ENCODE measurements around the gene TSHZ2. TPM values are rescaled to one million over a fixed set of nuclear protein-coding genes. Genes with fewer than 3 reads are reported as not detected.

Gene TSHZ2
- total and polyA plus RNA-seq, 2 of the 4 experiments (the other 2 are of a cell fraction), result under 0.01 to 0.02 TPM

GRCh38 chr20:53283011-53283410 is 310.9 kb downstream of the TSHZ2 start:
- H3K56ac ChIP-seq (ENCODE audit: extremely low read depth, insufficient read depth, low read length), result no peak overlapping the region
- TF ChIP-seq RAD21 (IDR thresholded peaks at IDR 0.05; ENCODE audit: low read length), result no peak
- no peak for TF ChIP-seq CEBPB (IDR thresholded peaks at IDR 0.05; ENCODE audit: low read depth, low read length)
- TF ChIP-seq BHLHE40 (IDR thresholded peaks at IDR 0.05; ENCODE audit: low read depth, low read length), result no peak
- H3K9ac ChIP-seq (ENCODE audit: low read depth, low read length), result no peak overlapping the region
- H3K27ac ChIP-seq (ENCODE audit: insufficient read depth, low read length), result no peak overlapping the region
- no peaks in the 10 kb centered on the region for H4K20me1 ChIP-seq (ENCODE audit: insufficient read depth, low read length)
- no peaks in the 10 kb centered on the region for H3K4me1 ChIP-seq (ENCODE audit: control insufficient read depth, insufficient read depth, low read length)
- dilution Hi-C loops (cut with HindIII; ENCODE audit: low sequenced_read_pairs, unreplicated experiment) (no loop called here), in situ Hi-C loops (cut with MboI; ENCODE audit: low sequenced_read_pairs) (no loop called here), intact Hi-C loops (cut with micrococcal nuclease) (no loop called here)
- no peak overlapping the region for H2AFZ ChIP-seq (replicated peaks; ENCODE audit: low read length, poor library complexity)
- H3K9me1 ChIP-seq (ENCODE audit: insufficient read depth, low read length), result no peaks in the 10 kb centered on the region
- no peak overlapping the region for H3K4me3 ChIP-seq (ENCODE audit: insufficient read depth, low read depth, low read length)
- H3K14ac ChIP-seq (replicated peaks; ENCODE audit: low read depth, low read length), result no peak overlapping the region
- no peak overlapping the region for H4K5ac ChIP-seq (ENCODE audit: low read depth, low read length)
- H4K8ac ChIP-seq (ENCODE audit: low read depth in 2 of 2, low read length in 2 of 2), result no peak overlapping the region
- H2AK9ac ChIP-seq (replicated peaks; ENCODE audit: low read depth, low read length, poor library complexity), result no peak overlapping the region
- no peak overlapping the region for H3K4ac ChIP-seq (ENCODE audit: low read depth, low read length)
- no peak overlapping the region for H2BK20ac ChIP-seq (ENCODE audit: low read depth, low read length)
- no peak overlapping the region for H2BK120ac ChIP-seq (ENCODE audit: low read depth, low read length)
- 0% methylated on average over 1 of the region's 2 CpGs; no CpG with 5 or more reads in 1 of the 2 experiments for WGBS, 2 experiments (ENCODE audit: extremely low coverage in 2 of 2, insufficient read length in 1 of 2)
- no peak overlapping the region for H2AK5ac ChIP-seq (ENCODE audit: low read depth, low read length)
- no peak overlapping the region for H4K91ac ChIP-seq (ENCODE audit: insufficient read depth, low read depth, low read length)
- H3K4me2 ChIP-seq (ENCODE audit: low read depth, low read length), result no peak overlapping the region
- no TSS peak for BruUV-seq (replicated peaks)
- H3K18ac ChIP-seq (ENCODE audit: low read depth, low read length), result no peak overlapping the region
- H3K36me3 ChIP-seq (ENCODE audit: control insufficient read depth, insufficient read depth, low read length), result no peaks in the 10 kb centered on the region
- POLR2A ChIA-PET (ENCODE audit: unreplicated experiment), result no interaction called here
- DNase-seq (no peak), ATAC-seq (ENCODE audit: low read depth) (no peak)
- H3K23ac ChIP-seq (ENCODE audit: low read depth, low read length), result no peak overlapping the region
- H2BK5ac ChIP-seq (ENCODE audit: low read depth, low read length, poor library complexity, severe bottlenecking), result no peak overlapping the region
- no peak overlapping the region for H2BK15ac ChIP-seq (ENCODE audit: low read depth, low read length)
- H3K79me1 ChIP-seq (ENCODE audit: low read depth in 1 of 2, low read length in 2 of 2), result no peaks in the 10 kb centered on the region
- no peaks in the 10 kb centered on the region for H3K27me3 ChIP-seq (ENCODE audit: control insufficient read depth, insufficient read depth, low read length)
- no peaks in the 10 kb centered on the region for H3K9me3 ChIP-seq (ENCODE audit: control insufficient read depth, insufficient read depth, low read length)
- CTCF ChIA-PET, result no interaction called here

Data from IMR-90 (cell line).